NB4 (cell line): ENCODE measurements around the gene CDKN2B-AS1.

Experiments used
- MYC ChIP-seq: IDR thresholded peaks from 2 replicates; pipeline ENCODE4 v1.6.1; 2011; ENCODE audit warnings: low read depth, low read length
- POLR2A ChIP-seq: IDR thresholded peaks from 2 replicates; pipeline ENCODE4 v1.6.1; 2011; ENCODE audit warnings: mild to moderate bottlenecking; ENCODE audit not compliant: insufficient read length; ENCODE audit errors: extremely low read depth

- TF ChIP-seq POLR2A = no peak
- no peak for TF ChIP-seq MYC
Measured at GRCh38 chr9:22068369-22068768, 73.8 kb downstream of the CDKN2B-AS1 start.
